GM12874 (cell line): ENCODE measurements around the gene ACSS1.

Experiments used
- CTCF ChIP-seq: IDR thresholded peaks from 2 replicates; pipeline ENCODE4 v1.5.1; 2011; ENCODE audit warnings: low read depth, mild to moderate bottlenecking, control low read depth, low read length, moderate library complexity; ENCODE audit not compliant: insufficient read depth

The ACSS1 gene

DNA sequence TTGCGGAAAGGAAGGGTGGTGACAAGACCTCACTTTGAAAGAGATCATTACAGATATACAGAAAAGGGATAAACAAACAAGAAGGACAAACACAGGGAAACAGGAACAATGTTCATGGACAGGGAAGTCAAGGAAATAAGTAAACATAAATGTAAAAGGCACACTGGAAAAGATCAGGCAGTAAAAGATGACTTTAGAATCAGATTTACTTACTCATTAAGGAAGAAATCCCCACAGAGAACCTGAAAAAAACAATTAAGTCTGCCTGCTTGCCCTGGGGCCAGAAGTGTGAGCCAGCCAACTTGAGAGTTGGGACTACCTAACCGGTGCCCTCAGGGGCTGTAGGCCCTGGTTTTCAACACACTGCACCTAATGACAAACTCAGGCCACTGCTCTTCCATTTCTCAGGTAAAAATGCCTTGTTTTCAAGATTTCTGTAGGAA is 67.1 kb downstream of the ACSS1 start:
- no peak for TF ChIP-seq CTCF

DNA sequence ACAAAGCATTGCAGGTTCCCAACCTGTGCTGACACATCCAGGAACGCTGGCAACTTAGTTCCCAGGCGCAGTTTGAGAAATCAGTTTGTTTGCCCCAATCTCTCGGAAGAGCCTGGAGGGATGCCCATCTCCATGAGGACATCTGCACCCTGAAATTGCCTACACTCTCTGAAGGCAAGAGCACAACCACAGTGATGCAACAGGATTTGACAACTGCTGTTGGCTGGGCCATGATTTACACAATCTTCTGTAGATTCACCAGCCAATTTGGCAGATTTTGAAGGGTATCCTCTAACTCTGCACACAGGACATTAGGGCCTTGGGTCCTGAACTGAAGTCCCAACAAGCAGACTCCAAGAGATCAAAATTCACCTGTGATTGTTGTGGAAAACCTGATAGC is 68.8 kb downstream of the ACSS1 start:
- no peak for TF ChIP-seq CTCF

GRCh38 chr20:24987873-24988835 is 69.8 kb downstream of the ACSS1 start:
- TF ChIP-seq CTCF = no peak

GRCh38 chr20:24987244-24987643 is 70.7 kb downstream of the ACSS1 start:
- no peak for TF ChIP-seq CTCF

DNA sequence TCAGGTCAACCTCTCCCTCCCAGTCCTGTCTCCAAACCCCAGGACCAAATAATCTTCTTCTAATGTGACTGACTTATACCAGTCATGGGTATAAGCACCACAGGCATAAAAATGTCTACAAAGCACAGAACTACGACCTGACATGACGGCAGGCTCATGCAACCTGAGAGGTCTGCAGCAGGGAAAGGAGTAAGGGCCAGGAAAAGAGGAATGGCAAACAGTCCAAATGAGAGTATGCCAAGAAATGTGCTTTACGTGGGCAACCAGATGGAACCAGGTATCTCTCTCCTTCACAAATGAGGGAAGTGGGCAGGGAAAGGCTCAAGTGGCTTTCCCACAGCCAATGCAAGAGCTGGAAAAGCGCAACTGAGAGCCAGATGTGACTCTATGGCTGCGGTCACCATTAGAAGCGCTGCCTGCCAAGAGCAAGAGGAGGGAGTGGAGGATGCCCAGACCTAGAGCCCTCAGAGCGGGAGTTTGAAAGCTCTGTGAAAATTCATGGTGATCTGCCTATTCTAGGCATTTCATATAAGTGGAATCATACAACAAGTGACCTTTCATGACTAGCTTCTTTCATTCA is 71.4 kb downstream of the ACSS1 start:
- no peak for TF ChIP-seq CTCF

DNA sequence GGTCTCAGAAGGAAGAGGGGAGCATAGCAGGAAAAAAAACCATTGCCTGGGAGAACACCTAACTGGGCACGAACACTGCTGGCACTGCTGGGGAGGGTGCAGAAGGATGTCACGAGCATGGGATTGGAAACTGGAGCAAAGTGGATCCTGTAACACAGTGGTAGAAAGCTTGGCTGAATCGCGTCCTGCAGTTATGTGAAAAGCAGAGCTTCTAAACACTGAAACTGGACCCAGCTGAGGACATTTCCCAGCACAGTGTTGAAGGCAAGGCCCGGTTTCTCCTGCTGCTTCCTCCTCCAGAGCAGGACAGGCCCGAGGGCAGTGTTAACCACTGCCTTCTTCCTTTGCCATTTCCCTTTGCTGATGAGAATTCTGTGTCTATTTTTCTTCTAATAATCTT is 72.1 kb downstream of the ACSS1 start:
- TF ChIP-seq CTCF = no peak

DNA sequence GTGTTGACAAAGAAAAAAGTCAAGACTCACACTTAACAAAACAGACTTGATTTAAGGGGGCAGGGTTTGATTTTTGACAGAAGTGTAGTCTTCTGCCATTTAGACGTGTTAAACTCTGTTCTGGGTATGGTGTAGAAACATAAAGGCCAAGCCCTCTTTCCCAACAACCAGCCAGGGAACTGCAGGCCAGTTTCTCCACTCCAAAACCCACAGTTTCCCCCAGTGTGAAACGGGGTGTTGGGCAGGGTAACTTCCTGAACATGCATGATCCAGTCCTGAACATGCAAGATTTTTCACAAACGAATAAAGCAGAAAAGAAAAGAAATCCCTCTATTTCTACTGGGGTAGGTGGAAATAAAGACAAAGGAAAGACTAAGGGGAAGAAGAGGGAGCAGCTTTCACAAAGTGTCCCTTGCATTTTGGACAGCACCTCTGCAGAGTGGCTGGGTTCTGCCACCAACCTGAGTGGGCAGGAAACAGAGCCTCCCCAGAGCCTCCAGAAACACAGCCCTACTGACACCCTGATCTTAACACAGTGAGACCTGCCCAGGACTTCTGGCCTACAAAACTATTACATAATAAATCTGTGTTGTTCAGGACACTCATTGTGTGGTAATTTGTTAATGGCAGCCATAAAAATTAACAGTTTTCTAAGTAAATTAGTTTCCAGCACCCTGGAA is 72.8 kb downstream of the ACSS1 start:
- no peak for TF ChIP-seq CTCF
